Erythroblast (primary cell): Measurements from ENCODE around the gene TBPL1.
A peak's percentile ranks its signal among the peaks of the same experiment; 100 is the strongest.
"Not testable (repeated sequence)": the region's sequence is repeated elsewhere in the genome, so short reads cannot be mapped to it uniquely, and the experiment has no call there.

Experiments
- DNase-seq, 2 experiments: peaks; one replicate each; lab custom pipeline; 2025; lab: John Stamatoyannopoulos, UW
- GATA1 ChIP-seq: IDR thresholded peaks from 2 replicates; pipeline ENCODE4 v1.6.1; 2011; ENCODE audit warnings: low read depth, mild to moderate bottlenecking, control low read depth, low read length, moderate library complexity
- POLR2A ChIP-seq: IDR thresholded peaks from 2 replicates; pipeline ENCODE4 v1.6.1; 2011; ENCODE audit warnings: mild to moderate bottlenecking, low read length

TBPL1 gene

GRCh38 chr6:133957227-133957626, 4.2 kb downstream of the TBPL1 start:
- TF ChIP-seq POLR2A (no peak), GATA1 (no peak)
- DNase-seq = peak in 1 of 2 experiments; percentile 65

- TF ChIP-seq POLR2A (peak; percentile 75), GATA1 (no peak)
- peak; percentile 89 to 94 for DNase-seq
Measured at GRCh38 chr6:133957780-133958242, 4.8 kb downstream of the TBPL1 start.

- TF ChIP-seq GATA1 (no peak), POLR2A (no peak)
- DNase-seq = peak; percentile 55 to 65
Measured at GRCh38 chr6:133958791-133959190, 5.8 kb downstream of the TBPL1 start.

- TF ChIP-seq POLR2A = no peak
- TF ChIP-seq GATA1 = no peak
- peak; percentile 75 to 86 for DNase-seq
Measured at GRCh38 chr6:133959667-133960368, 6.8 kb downstream of the TBPL1 start.

GRCh38 chr6:133961831-133962230, 8.8 kb downstream of the TBPL1 start:
- DNase-seq = no peak
- no peak for TF ChIP-seq POLR2A
- TF ChIP-seq GATA1 = no peak

GRCh38 chr6:133964052-133964451, 11.0 kb downstream of the TBPL1 start:
- peak in 1 of 2 experiments; percentile 36 for DNase-seq
- TF ChIP-seq POLR2A (no peak), GATA1 (no peak)

GRCh38 chr6:133964702-133965101, 11.7 kb downstream of the TBPL1 start:
- no peak for TF ChIP-seq POLR2A
- no peak for TF ChIP-seq GATA1
- DNase-seq = no peak

- no peak for DNase-seq
- TF ChIP-seq POLR2A (peak; percentile 4), GATA1 (no peak)
Measured at GRCh38 chr6:133965817-133966360, 12.9 kb downstream of the TBPL1 start.

- TF ChIP-seq POLR2A = no peak
- TF ChIP-seq GATA1 = no peak
- DNase-seq = no peak
Measured at GRCh38 chr6:133966654-133967329, 13.8 kb downstream of the TBPL1 start.

- DNase-seq = no peak
- TF ChIP-seq POLR2A = no peak
- no peak for TF ChIP-seq GATA1
Measured at GRCh38 chr6:133967347-133967746, 14.3 kb downstream of the TBPL1 start.

- not testable (repeated sequence) for DNase-seq
Measured at GRCh38 chr6:133967835-133968234, 14.8 kb downstream of the TBPL1 start.

GRCh38 chr6:133969285-133969920, 16.4 kb downstream of the TBPL1 start:
- no peak for DNase-seq
- TF ChIP-seq POLR2A = no peak
- no peak for TF ChIP-seq GATA1

GRCh38 chr6:133969921-133970295, 16.9 kb downstream of the TBPL1 start:
- TF ChIP-seq GATA1 = no peak
- no peak for TF ChIP-seq POLR2A
- peak; percentile 15 to 25 for DNase-seq

GRCh38 chr6:133971861-133972260, 18.8 kb downstream of the TBPL1 start:
- DNase-seq = no peak
- TF ChIP-seq GATA1 = no peak
- TF ChIP-seq POLR2A = no peak
